Measurements from ENCODE around the gene BBX.

Gene BBX

DNA sequence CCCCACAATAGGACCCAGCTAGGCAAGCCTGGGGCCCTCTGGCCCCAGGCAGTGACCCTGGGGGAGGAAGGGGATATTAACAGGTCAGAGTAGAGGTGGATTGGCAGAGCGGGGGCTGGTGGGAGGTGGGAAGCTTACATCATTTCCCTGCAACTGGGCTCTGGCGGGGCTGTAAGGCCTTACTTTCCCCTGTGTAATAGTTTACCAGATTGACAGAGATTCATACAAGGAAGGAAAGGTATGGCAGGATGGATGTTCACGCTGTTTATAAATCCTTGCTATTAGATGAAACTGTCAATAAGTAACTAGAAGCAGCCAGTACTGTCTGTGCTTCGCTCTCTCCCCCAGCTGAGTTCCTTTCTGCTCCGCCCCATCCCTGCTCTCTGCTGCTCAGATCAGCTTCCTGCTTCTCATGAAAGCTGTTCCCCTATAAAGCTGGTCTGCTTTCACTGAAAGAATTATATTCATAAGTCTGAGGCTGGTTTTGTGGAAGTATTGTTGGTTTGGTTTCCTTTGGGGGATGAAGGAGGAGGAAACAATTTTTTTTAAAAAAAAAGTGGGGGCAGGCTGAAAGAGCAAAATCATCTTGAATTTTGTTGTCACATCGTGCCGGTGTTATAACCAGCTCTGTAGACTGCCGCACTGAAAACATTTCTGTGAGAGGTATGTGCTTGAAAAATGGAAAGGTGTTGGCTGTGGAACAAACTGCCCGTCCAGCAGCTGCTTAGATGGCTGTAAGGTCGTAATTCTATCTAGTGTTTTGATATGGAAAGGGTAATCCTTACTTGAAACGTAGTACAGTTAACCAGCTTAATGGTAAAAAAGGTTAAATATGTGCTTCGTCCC is 76.4 kb downstream of the BBX start:
- DNase-seq (ENCODE audit: low read depth in 2 of 3, low spot score in 2 of 3), result peak in 2 of 3 experiments; percentile 9 to 10

DNA sequence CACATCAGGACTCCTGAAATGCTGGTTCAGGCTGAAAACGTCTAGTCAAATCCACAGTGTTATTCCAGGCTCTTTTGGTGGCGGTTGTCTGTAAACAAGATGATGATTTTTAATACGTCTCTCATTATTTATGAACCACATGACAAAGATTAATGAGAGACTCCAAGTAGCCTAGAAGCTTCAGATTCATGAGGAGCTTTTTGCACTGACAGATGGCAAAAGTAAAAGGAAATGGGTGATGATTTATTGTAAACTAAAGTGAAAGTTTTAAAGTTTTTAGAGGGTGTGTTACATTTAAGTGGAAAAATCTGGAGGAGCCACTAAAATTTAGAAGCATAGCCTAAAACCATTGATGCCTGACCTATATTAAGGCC is 77.0 kb downstream of the BBX start:
- DNase-seq (ENCODE audit: low read depth in 2 of 3, low spot score in 2 of 3), result no peak

GRCh38 chr3:107600780-107601179 is 78.0 kb downstream of the BBX start:
- DNase-seq (ENCODE audit: low read depth in 2 of 3, low spot score in 2 of 3), result no peak

DNA sequence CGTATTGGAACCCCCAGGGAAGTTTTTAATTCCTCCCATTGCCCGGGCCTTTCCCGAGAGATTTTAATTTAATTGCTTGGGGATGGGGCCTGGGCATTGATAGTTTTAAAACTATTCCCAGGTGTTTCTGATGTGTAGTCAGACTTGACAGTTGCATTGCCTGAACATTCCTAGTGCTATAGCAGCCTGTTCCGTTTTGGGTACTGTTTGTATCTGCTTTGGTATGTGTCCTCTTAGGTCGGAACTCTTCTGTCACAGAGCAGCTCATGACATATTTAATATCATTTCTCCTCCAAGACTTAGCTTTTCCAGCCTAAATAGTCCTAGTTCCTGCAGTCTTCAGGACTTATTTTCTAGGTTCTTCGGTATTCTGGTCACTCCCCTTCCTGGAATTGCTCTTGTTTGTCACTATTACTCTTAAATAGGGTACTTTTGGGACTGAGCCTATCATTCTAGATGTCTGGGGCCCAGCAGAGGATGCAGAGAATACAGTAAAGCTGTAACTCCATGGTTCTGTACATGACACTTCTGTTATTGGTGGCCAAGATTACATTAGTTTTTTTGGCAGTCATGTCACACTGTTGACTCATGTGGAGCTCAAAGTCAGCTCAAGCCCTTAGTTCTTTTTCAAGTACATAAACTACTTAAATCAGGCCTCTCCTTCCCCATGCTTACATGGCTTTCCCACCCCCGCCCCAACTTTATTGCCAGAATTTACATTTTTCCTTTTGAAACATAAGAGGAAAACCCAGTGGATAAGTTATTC is 81.5 kb downstream of the BBX start:
- DNase-seq (ENCODE audit: low read depth in 2 of 3, low spot score in 2 of 3), result no peak

DNA sequence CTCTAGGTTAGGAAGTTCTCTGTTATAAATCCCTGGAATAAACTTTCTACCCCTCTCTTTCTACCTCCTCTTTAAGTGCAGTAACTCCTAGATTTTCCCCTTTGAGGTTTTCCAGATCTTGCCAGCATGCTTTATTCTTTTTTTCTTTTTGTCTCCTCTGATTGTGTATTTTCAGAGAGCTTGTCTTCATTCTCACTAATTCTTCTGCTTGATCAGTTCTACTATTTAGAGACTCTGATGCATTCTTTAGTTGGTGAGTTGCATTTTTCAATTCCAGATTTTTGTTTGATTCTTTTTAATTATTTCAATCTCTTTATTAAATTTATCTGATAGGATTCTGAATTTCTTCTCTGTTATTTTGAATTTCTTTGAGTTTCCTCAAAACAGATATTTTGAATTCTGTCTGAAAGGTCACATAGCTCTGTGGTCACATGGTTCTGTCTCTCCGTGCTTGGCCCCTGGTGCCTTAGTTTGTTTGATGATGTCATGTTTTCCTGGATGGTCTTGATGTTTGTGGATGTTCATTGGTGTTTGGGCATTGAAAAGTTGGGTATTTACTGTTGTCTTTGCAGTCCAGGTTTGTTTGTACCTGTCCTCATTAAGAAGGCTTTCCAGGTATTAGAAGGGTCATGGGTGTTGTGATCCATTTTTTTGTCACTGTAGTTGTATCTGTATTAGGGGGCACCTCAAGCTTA is 89.2 kb downstream of the BBX start:
- DNase-seq (ENCODE audit: low read depth in 2 of 3, low spot score in 2 of 3), result no peak

GRCh38 chr3:107612664-107613084 is 89.9 kb downstream of the BBX start:
- no peak for DNase-seq (ENCODE audit: low read depth in 2 of 3, low spot score in 2 of 3)

DNA sequence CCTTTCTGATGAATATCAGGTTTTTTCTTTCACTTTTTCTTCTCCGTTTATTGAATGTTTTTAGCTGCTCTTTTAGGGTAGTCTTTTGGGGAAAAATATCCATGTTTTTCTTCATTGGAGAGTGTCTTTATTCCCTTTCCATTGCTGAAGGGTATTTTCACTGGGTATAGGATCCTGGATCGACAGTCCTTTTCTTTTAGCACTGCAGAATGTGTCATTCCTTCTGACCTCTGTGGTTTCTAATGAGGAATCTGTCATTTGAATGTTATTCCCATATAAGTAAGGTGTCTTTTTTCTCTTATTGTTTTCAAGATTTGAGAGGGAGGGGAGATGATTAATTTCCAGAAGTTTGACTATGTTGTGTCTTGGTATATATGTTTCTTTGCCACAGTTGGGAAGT is 96.8 kb downstream of the BBX start:
- DNase-seq (ENCODE audit: low read depth in 2 of 3, low spot score in 2 of 3), result no peak

DNA sequence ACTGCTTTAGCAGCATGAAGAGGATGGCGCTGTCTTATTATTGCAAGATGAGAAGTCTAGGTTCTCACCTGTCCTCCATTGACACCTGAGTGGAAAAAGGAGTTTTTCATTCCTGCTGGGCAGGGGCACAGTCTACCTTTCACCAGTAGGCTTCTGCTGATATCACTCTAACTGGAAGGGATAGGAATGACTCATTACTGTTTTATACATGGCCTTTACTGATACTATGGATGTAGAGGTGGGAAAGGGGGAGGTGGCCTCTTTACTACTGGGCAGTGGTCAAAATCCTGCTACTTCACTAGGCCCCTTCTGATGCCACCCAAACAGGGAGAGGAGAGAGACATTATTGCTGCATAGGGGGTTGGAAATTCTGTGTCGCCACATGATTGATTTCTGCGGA is 97.8 kb downstream of the BBX start:
- no peak for DNase-seq (ENCODE audit: low read depth in 2 of 3, low spot score in 2 of 3)

DNA sequence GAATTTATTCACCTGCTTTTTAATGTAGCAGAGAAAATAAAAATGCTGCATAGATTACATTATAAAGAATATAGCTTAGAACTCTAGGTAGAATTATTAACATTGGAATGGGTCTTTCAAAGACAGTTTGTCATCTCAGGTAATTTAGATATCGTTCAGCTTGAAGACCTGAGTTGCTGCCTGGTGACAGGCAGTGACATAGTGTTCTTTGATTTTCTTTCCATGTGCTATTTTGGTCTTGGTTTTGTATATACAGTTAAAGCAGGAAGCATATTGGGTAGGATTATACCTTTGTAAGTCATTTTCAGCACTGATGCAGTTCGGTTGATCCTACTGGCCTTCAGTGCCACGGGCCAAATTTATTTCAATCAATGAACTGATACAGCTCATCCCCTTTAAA is 98.7 kb downstream of the BBX start:
- DNase-seq (ENCODE audit: low read depth in 2 of 3, low spot score in 2 of 3), result no peak

DNA sequence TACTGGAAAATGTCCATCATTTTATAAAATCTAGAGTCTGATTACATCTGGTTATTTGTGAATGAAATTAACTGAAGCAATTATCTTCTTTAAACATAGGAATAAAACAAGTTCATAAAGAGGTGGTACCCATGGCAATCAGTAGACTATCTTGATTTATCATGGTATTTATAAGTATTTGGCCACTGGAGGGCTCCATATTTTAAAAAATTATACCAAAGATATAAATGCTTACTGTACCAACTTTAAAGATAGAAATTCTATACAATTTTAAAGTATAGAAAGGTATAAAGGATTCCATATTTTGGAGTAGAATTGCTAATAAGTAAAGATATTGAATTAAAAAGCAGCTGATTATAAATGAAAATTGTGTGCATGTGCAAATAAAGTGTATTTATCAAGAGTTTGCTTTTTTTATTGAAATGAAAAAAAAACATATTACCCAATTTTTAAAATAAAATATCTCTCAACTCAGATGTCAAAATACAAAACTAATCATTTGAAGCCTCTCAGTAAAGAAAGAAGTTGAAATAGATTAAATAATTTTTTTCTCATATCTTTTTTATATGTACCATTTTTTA is 105.3 kb downstream of the BBX start:
- DNase-seq (ENCODE audit: low read depth in 2 of 3, low spot score in 2 of 3), result no peak

DNA sequence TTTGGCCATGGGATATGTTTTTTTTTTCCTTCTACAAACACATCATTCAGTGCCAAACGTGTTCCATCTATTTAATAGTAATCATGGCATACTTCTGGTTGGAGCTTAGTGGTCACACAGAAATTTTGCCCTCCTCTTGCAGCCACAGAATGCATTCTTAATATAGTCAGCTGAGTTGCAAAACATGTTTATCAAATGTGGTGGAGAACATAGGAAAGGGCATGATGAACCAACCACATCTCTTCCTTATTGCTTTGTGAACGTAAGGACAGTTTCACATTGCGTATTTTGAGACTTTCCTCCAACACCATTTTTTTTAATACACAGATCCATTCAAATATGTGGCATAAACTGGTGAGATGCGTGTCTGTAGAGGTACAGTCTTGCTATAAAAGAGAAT is 106.8 kb downstream of the BBX start:
- no peak for DNase-seq (ENCODE audit: low read depth in 2 of 3, low spot score in 2 of 3)

DNA sequence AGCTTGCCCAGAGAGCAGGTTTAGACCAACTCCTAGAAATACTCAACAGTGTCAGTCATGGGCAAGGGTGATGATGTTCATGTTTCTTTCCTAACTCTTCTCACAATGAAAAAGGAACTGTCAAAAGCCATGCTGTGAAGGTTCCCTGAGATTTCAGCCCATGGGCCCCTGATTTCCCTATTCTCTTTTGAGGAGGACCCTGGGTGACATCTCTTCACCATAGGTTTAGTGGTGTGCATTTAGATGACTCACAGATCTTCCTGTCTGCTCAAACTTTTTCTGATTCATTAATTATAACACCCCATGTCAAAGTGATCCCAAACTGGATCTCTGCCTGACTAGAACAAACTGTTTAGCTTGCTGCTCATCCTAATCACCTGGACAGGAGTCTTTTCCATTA is 108.0 kb downstream of the BBX start:
- DNase-seq (ENCODE audit: low read depth in 2 of 3, low spot score in 2 of 3), result no peak

GRCh38 chr3:107632576-107632975 is 109.8 kb downstream of the BBX start:
- DNase-seq (ENCODE audit: low read depth in 2 of 3, low spot score in 2 of 3), result no peak

- no peak for DNase-seq (ENCODE audit: low read depth in 2 of 3, low spot score in 2 of 3)
Observed at GRCh38 chr3:107633327-107634098, 110.8 kb downstream of the BBX start.

DNA sequence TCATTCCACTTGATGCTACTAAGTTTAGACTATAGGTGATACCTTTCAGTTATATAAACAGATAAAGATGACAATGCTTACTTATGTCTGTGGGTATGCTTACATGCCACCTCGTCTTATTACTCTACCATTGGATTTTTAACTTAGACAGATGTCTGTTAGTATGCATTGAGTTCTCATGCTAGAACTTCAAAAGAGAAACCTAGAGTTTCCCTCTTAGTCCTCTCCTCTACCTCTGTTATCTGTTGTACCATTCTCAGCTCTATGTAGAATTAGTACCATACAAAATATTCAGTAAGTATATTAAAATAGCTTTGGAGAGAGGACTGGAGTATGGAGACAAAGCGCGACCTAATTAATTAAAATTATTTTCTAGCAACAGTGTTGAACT is 111.3 kb downstream of the BBX start:
- DNase-seq (ENCODE audit: low read depth in 2 of 3, low spot score in 2 of 3), result no peak

DNA sequence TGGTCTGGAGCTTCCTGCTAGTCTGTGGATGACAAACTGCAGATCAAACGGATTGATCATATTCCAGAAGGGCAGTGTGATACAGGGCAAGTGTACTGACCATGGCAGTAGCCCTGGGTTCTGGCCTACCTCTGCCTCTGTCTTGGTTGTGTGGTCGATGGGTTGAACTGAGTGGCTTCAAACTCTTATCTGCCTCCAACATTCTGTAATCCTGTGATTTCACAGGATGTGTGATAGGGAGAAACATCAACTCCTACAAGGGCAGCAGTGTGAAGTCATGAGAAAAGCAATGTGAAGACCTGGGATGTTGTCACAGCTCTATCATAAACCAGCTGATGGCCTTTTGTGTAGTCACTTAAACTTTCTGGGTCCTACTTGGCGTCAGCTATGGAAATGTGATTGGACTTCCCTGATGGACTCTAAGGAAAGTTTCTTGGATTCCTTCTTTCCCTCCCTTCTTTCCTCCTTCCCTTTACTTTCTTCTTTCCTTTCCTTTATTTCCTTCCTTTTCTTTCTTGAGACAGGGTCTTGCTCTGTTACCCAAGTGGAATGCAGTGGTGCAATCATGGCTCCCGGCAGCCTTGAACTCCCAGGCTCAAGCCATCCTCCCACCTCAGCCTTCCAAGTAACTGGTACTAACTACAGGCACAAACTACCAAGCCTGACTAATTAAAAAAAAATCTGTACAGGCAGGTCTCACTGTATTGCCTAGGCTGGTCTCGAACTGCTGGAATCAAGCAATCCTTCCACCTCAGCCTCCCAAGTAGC is 114.8 kb downstream of the BBX start:
- no peak for DNase-seq (ENCODE audit: low read depth in 2 of 3, low spot score in 2 of 3)

GRCh38 chr3:107641572-107642307 is 119.0 kb downstream of the BBX start:
- DNase-seq (ENCODE audit: low read depth in 2 of 3, low spot score in 2 of 3), result no peak

DNA sequence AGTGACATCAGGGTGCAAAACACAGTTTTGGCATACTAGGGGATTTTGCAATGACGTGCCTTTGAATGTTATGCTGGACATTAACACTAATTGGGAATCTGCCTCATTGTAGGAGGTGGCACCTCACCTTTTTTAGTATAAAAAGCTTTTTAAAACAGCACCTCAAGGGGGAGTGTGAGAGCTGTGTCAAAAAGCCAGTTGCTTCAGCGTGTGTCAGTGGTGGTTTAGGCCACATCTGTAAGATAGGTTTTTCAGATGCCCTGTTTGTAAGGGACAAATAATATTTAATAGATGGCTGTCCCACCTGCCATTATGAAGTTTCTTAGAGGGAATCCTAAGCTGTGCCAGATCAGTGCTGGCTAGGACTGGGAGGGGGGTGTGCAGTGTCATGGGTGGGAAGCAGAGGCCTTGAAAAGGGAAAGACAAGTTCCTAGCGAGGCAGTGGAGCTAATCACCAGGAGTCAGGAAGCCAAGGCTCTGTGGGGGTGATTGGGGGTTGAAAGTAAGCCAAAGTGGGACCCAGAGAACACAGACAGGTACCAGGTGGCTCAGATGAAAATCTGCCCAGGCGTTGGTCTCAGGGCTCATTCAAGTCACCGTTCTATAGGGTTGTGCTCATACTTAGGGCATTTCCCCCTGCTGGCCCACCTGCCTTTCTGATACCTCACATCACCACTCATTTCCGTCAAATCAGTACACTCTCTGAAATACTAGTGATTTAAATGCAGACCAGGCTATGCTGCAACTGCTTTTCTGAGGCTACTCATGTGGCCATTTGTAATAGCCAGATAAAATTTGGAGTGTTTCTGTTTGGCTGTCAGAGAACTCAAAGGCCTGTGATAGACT is 120.5 kb downstream of the BBX start:
- DNase-seq (ENCODE audit: low read depth in 2 of 3, low spot score in 2 of 3), result no peak

GRCh38 chr3:107644631-107645030 is 121.9 kb downstream of the BBX start:
- DNase-seq (ENCODE audit: low read depth in 2 of 3, low spot score in 2 of 3), result no peak

Data from activated CD8-positive, alpha-beta memory T cell treated with anti-CD3 and anti-CD28 coated beads for 48 hours (primary cell).